ENCODE measurements around the gene TNS3. TPM values are rescaled to one million over a fixed set of nuclear protein-coding genes. Genes with fewer than 3 reads are reported as not detected.

Gene TNS3
- total RNA-seq, 8 experiments from 2014 or later: 2.6 to 49.9 (median 8.7) TPM

GRCh38 chr7:47295606-47296005 is 286.3 kb downstream of the TNS3 start:
- in situ Hi-C loops (cut with MboI; ENCODE audit: low pct_unique_long_range_greater_than_20kb in 2 of 9, low sequenced_read_pairs in 9 of 9, unreplicated experiment in 9 of 9): loop anchor here in 1 of 9 experiments (25.0 kb wide), 1 partner anchor 517 kb away; no protein-coding TSS in a partner anchor
- ATAC-seq (replicated peaks in 6 of 8): no peak
- H3K27ac ChIP-seq: no peak overlapping the region
- H3K4me3 ChIP-seq: no peak overlapping the region
- WGBS, 10 experiments: 62 to 100% (median 96%) methylated on average over 1 to 7 of the region's 7 CpGs; no CpG with 5 or more reads in 3 of the 10 experiments
- H3K4me1 ChIP-seq (replicated peaks in 1 of 2): peaks cover 7 to 8% of the 10 kb centered on the region in 2 donors

- in situ Hi-C loops (cut with MboI; ENCODE audit: low pct_unique_long_range_greater_than_20kb in 2 of 9, low sequenced_read_pairs in 9 of 9, unreplicated experiment in 9 of 9): loop anchor here in 1 of 9 experiments (25.0 kb wide), 1 partner anchor 518 kb away; no protein-coding TSS in a partner anchor
These were observed 287.2 kb downstream of the TNS3 start for GRCh38 chr7:47294556-47295222.

GRCh38 chr7:47293884-47294555 is 287.9 kb downstream of the TNS3 start:
- peaks cover 6% of the 10 kb centered on the region in 2 donors for H3K4me1 ChIP-seq (replicated peaks in 1 of 2)
- no peak overlapping the region for H3K27ac ChIP-seq
- peak in 2 of 8 experiments; percentile 39 to 43 for ATAC-seq (replicated peaks in 6 of 8)
- in situ Hi-C loops (cut with MboI; ENCODE audit: low pct_unique_long_range_greater_than_20kb in 2 of 9, low sequenced_read_pairs in 9 of 9, unreplicated experiment in 9 of 9): loop anchor here in 1 of 9 experiments (25.0 kb wide), 1 partner anchor 518 kb away; no protein-coding TSS in a partner anchor
- 0 to 94% (median 87%) methylated on average over 1 to 6 of the region's 6 CpGs; no CpG with 5 or more reads in 1 of the 10 experiments for WGBS, 10 experiments
- H3K4me3 ChIP-seq: no peak overlapping the region

More at GRCh38 chr7:47294556-47295222, 287.2 kb downstream of the TNS3 start:
- 17 to 100% (median 87%) methylated on average over 1 to 4 of the region's 4 CpGs; no CpG with 5 or more reads in 3 of the 10 experiments for WGBS, 10 experiments
- no peak for ATAC-seq (replicated peaks in 6 of 8)
- H3K4me3 ChIP-seq: no peak overlapping the region
- peaks cover 7 to 8% of the 10 kb centered on the region in 2 donors for H3K4me1 ChIP-seq (replicated peaks in 1 of 2)
- H3K27ac ChIP-seq: no peak overlapping the region

GRCh38 chr7:47292832-47293309 is 289.0 kb downstream of the TNS3 start:
- Histone ChIP-seq H3K4me1 (replicated peaks in 1 of 2) (no peaks in the 10 kb centered on the region), H3K4me3 (no peak overlapping the region), H3K27ac (no peak overlapping the region)
- in situ Hi-C loops (cut with MboI; ENCODE audit: low pct_unique_long_range_greater_than_20kb in 2 of 9, low sequenced_read_pairs in 9 of 9, unreplicated experiment in 9 of 9): loop anchor here in 1 of 9 experiments (25.0 kb wide), 1 partner anchor 519 kb away; no protein-coding TSS in a partner anchor
- 83 to 100% (median 100%) methylated on average over 1 to 4 of the region's 4 CpGs; no CpG with 5 or more reads in 2 of the 10 experiments for WGBS, 10 experiments
- no peak for ATAC-seq (replicated peaks in 6 of 8)

GRCh38 chr7:47291461-47292081 is 290.3 kb downstream of the TNS3 start:
- H3K27ac ChIP-seq: no peak overlapping the region
- H3K4me1 ChIP-seq (replicated peaks in 1 of 2): no peaks in the 10 kb centered on the region
- 0 to 100% (median 98%) methylated on average over 1 to 4 of the region's 4 CpGs; no CpG with 5 or more reads in 2 of the 10 experiments for WGBS, 10 experiments
- in situ Hi-C loops (cut with MboI; ENCODE audit: low pct_unique_long_range_greater_than_20kb in 2 of 9, low sequenced_read_pairs in 9 of 9, unreplicated experiment in 9 of 9): loop anchor here in 1 of 9 experiments (25.0 kb wide), 1 partner anchor 521 kb away; no protein-coding TSS in a partner anchor
- no peak overlapping the region for H3K4me3 ChIP-seq
- peak in 4 of 8 experiments; percentile 28 to 89 (median 66) for ATAC-seq (replicated peaks in 6 of 8)

GRCh38 chr7:47290867-47291266 is 291.0 kb downstream of the TNS3 start:
- Histone ChIP-seq H3K4me3 (no peak overlapping the region), H3K27ac (no peak overlapping the region), H3K4me1 (replicated peaks in 1 of 2) (no peaks in the 10 kb centered on the region)
- in situ Hi-C loops (cut with MboI; ENCODE audit: low pct_unique_long_range_greater_than_20kb in 2 of 9, low sequenced_read_pairs in 9 of 9, unreplicated experiment in 9 of 9): loop anchor here in 1 of 9 experiments (25.0 kb wide), 1 partner anchor 521 kb away; no protein-coding TSS in a partner anchor
- no peak for ATAC-seq (replicated peaks in 6 of 8)
- WGBS, 10 experiments: 59 to 100% (median 87%) methylated on average over 1 to 2 of the region's 2 CpGs; no CpG with 5 or more reads in 5 of the 10 experiments

GRCh38 chr7:47290466-47290865 is 291.4 kb downstream of the TNS3 start:
- H3K4me1 ChIP-seq (replicated peaks in 1 of 2): no peaks in the 10 kb centered on the region
- no peak overlapping the region for H3K4me3 ChIP-seq
- in situ Hi-C loops (cut with MboI; ENCODE audit: low pct_unique_long_range_greater_than_20kb in 2 of 9, low sequenced_read_pairs in 9 of 9, unreplicated experiment in 9 of 9): loop anchor here in 1 of 9 experiments (25.0 kb wide), 1 partner anchor 522 kb away; no protein-coding TSS in a partner anchor
- no peak overlapping the region for H3K27ac ChIP-seq
- 96 to 100% (median 100%) methylated on average over 1 to 3 of the region's 3 CpGs; no CpG with 5 or more reads in 2 of the 10 experiments for WGBS, 10 experiments
- no peak for ATAC-seq (replicated peaks in 6 of 8)

- no peaks in the 10 kb centered on the region for H3K4me1 ChIP-seq (replicated peaks in 1 of 2)
- in situ Hi-C loops (cut with MboI; ENCODE audit: low pct_unique_long_range_greater_than_20kb in 2 of 9, low sequenced_read_pairs in 9 of 9, unreplicated experiment in 9 of 9): loop anchor here in 1 of 9 experiments (25.0 kb wide), 1 partner anchor 524 kb away; no protein-coding TSS in a partner anchor
- H3K27ac ChIP-seq: no peak overlapping the region
- no peak overlapping the region for H3K4me3 ChIP-seq
- ATAC-seq (replicated peaks in 6 of 8): no peak
- WGBS, 10 experiments: 60 to 100% (median 97%) methylated on average over 1 to 6 of the region's 6 CpGs; no CpG with 5 or more reads in 1 of the 10 experiments
These were observed 293.9 kb downstream of the TNS3 start for GRCh38 chr7:47288060-47288459.

- H3K4me1 ChIP-seq (replicated peaks in 1 of 2): no peaks in the 10 kb centered on the region
- ATAC-seq (replicated peaks in 6 of 8): peak in 2 of 8 experiments; percentile 88 to 90
- in situ Hi-C loops (cut with MboI; ENCODE audit: low pct_unique_long_range_greater_than_20kb in 2 of 9, low sequenced_read_pairs in 9 of 9, unreplicated experiment in 9 of 9): loop anchor here in 1 of 9 experiments (25.0 kb wide), 1 partner anchor 526 kb away; no protein-coding TSS in a partner anchor
- no peak overlapping the region for H3K4me3 ChIP-seq
- no peak overlapping the region for H3K27ac ChIP-seq
- WGBS, 10 experiments: 10 to 100% (median 92%) methylated on average over 2 to 7 of the region's 9 CpGs; no CpG with 5 or more reads in 1 of the 10 experiments
These were observed 295.9 kb downstream of the TNS3 start for GRCh38 chr7:47285860-47286491.

- H3K4me3 ChIP-seq: no peak overlapping the region
- no peaks in the 10 kb centered on the region for H3K4me1 ChIP-seq (replicated peaks in 1 of 2)
- no peak for ATAC-seq (replicated peaks in 6 of 8)
- WGBS, 10 experiments: 47 to 100% (median 100%) methylated on average over 1 to 5 of the region's 11 CpGs; no CpG with 5 or more reads in 2 of the 10 experiments
- H3K27ac ChIP-seq: no peak overlapping the region
- in situ Hi-C loops (cut with MboI; ENCODE audit: low pct_unique_long_range_greater_than_20kb in 2 of 9, low sequenced_read_pairs in 9 of 9, unreplicated experiment in 9 of 9): loop anchor here in 1 of 9 experiments (25.0 kb wide), 1 partner anchor 527 kb away; no protein-coding TSS in a partner anchor
These were observed 296.9 kb downstream of the TNS3 start for GRCh38 chr7:47284691-47285635.

- in situ Hi-C loops (cut with MboI; ENCODE audit: low pct_unique_long_range_greater_than_20kb in 2 of 9, low sequenced_read_pairs in 9 of 9, unreplicated experiment in 9 of 9): loop anchor here in 1 of 9 experiments (25.0 kb wide), 1 partner anchor 529 kb away; no protein-coding TSS in a partner anchor
- Histone ChIP-seq H3K4me3 (no peak overlapping the region), H3K27ac (no peak overlapping the region), H3K4me1 (replicated peaks in 1 of 2) (no peaks in the 10 kb centered on the region)
- ATAC-seq (replicated peaks in 6 of 8): no peak
- WGBS, 10 experiments: 17 to 92% (median 81%) methylated on average over 1 to 6 of the region's 10 CpGs; no CpG with 5 or more reads in 2 of the 10 experiments
These were observed 298.3 kb downstream of the TNS3 start for GRCh38 chr7:47283497-47284131.
